Panc1 (cell line): ENCODE data around the gene SLC25A38. TPM values are rescaled to one million over a fixed set of nuclear protein-coding genes. Genes with fewer than 3 reads are reported as not detected.

Source experiments
- ATAC-seq: fragments of 200-7000 bp; cut with Tn5 transposase; 2 replicates; pipeline ENCODE4 v1.9.1; 2020; ENCODE audit warnings: mild to moderate bottlenecking, moderate library complexity
- BruUV-seq: library from RNA; stranded (reverse); fragments of 400-500 nt; replicated peaks from 2 replicates; lab custom pipeline; 2021; lab: Mats Ljungman, UMichigan
- CTCF ChIA-PET: fragments of 300-600 bp; sonication (Branson Sonifier 250); formaldehyde crosslinking; loops from one replicate; lab custom pipeline; 2022; ENCODE audit warnings: antibody characterized with exemption; lab: Charles Lee
- POLR2A ChIA-PET: fragments of 300-600 bp; sonication (Branson Sonifier 250); formaldehyde crosslinking; loops from one replicate; lab custom pipeline; 2022; ENCODE audit warnings: antibody characterized with exemption; lab: Charles Lee
- DNase-seq: peaks from one replicate; pipeline ENCODE4 v3.0.0-alpha.2; 2010; ENCODE audit warnings: low read depth, low spot score
- H3K27ac ChIP-seq: 2 replicates; pipeline ENCODE4 v1.5.1; 2011; ENCODE audit warnings: mild to moderate bottlenecking, low read length, inconsistent platforms
- H3K27me3 ChIP-seq: fragments of 200-500 bp; sonication (Bioruptor generic); 2 replicates; pipeline ENCODE4 v1.6.0; 2014; ENCODE audit warnings: low read length, inconsistent platforms; ENCODE audit not compliant: control insufficient read depth, insufficient read depth
- H3K36me3 ChIP-seq: fragments of 200-500 bp; sonication (Bioruptor generic); 2 replicates; pipeline ENCODE4 v1.5.1; 2014; ENCODE audit warnings: inconsistent platforms, mild to moderate bottlenecking, low read length, moderate library complexity; ENCODE audit not compliant: control insufficient read depth, insufficient read depth
- H3K4me1 ChIP-seq: 2 replicates; pipeline ENCODE4 v1.5.1; 2011; ENCODE audit warnings: inconsistent platforms, mild to moderate bottlenecking, low read length, moderate library complexity; ENCODE audit not compliant: control insufficient read depth, insufficient read depth
- H3K4me3 ChIP-seq, 2 experiments: 2 replicates each; pipeline ENCODE4 v1.5.1; 2011 to 2012; ENCODE audit warnings: low read depth in 2 of 2, low read length in 2 of 2, mild to moderate bottlenecking in 2 of 2, inconsistent platforms in 1 of 2, moderate library complexity in 1 of 2
- H3K9me3 ChIP-seq: fragments of 200-500 bp; sonication (Bioruptor generic); 2 replicates; pipeline ENCODE4 v1.5.1; 2014; ENCODE audit warnings: low read depth, mild to moderate bottlenecking, inconsistent platforms, low read length, moderate library complexity; ENCODE audit not compliant: control insufficient read depth, insufficient read depth
- CTCF ChIP-seq: fragments of 450-650 bp; IDR thresholded peaks from 2 replicates; pipeline ENCODE4 v1.5.1; 2017; ENCODE audit warnings: mild to moderate bottlenecking
- POLR2AphosphoS5 ChIP-seq: IDR thresholded peaks from 2 replicates; pipeline ENCODE4 v1.6.1; 2012; ENCODE audit warnings: mild to moderate bottlenecking, low read depth, low read length, moderate library complexity
- REST ChIP-seq, 2 experiments: IDR thresholded peaks; 2 replicates each; pipeline ENCODE4 v1.6.1; 2011 to 2012; ENCODE audit warnings: low read depth in 2 of 2, control low read depth in 1 of 2, low read length in 1 of 2, mild to moderate bottlenecking in 1 of 2, moderate library complexity in 1 of 2; ENCODE audit not compliant: insufficient read depth in 1 of 2
- SIN3A ChIP-seq: IDR thresholded peaks from 2 replicates; pipeline ENCODE4 v1.6.1; 2012; ENCODE audit warnings: low read depth, mild to moderate bottlenecking, low read length, moderate library complexity, borderline replicate concordance; ENCODE audit not compliant: insufficient read depth
- TCF7L2 ChIP-seq: IDR thresholded peaks from 2 replicates; pipeline ENCODE4 v1.6.1; 2011; ENCODE audit warnings: mild to moderate bottlenecking, low read depth, low read length, inconsistent platforms
- in situ Hi-C: cut with HindIII; loops from 2 replicates; pipeline ENCODE4 v1.10.0; 2016; ENCODE audit warnings: low sequenced_read_pairs, low pct_unique_long_range_greater_than_20kb
- intact Hi-C: fragments of 100-400 bp; cut with micrococcal nuclease; formaldehyde crosslinking; loops from one replicate; pipeline ENCODE4 v1.10.0; 2022; ENCODE audit not compliant: unreplicated experiment
- total RNA-seq: library from RNA; stranded (reverse); gene quantifications from one replicate; pipeline ENCODE4 v1.2.1, GENCODE V29; 2021; ENCODE audit not compliant: unreplicated experiment

Gene SLC25A38
- total RNA-seq, 1 experiment from 2014 or later, result 21.5 TPM

GRCh38 chr3:39443530-39443929, 60.4 kb downstream of the SLC25A38 start:
- Histone ChIP-seq H3K27ac (no peak overlapping the region), H3K36me3 (no peaks in the 10 kb centered on the region), H3K4me3 (no peak overlapping the region), H3K4me1 (no peaks in the 10 kb centered on the region), H3K27me3 (no peaks in the 10 kb centered on the region), H3K9me3 (no peaks in the 10 kb centered on the region)
- CTCF ChIA-PET, result no interaction called here
- BruUV-seq, result no TSS peak
- DNase-seq (no peak), ATAC-seq (no peak)
- no peak for TF ChIP-seq SIN3A
- TF ChIP-seq REST (IDR thresholded peaks at IDR 0.05; ENCODE audit: insufficient read depth in 1 of 2, low read depth in 2 of 2, low read length in 1 of 2), result no peak
- peak; percentile 29; the same call in 1 of the 2 replicates for TF ChIP-seq CTCF
- no peak for TF ChIP-seq POLR2AphosphoS5
- POLR2A ChIA-PET, result no interaction called here
- in situ Hi-C loops, result no loop called here
- intact Hi-C loops, result no loop called here

GRCh38 chr3:39445927-39446326, 62.8 kb downstream of the SLC25A38 start:
- CTCF ChIA-PET, result no interaction called here
- Histone ChIP-seq H3K9me3 (no peaks in the 10 kb centered on the region), H3K27me3 (no peaks in the 10 kb centered on the region), H3K4me3 (no peak overlapping the region), H3K4me1 (no peaks in the 10 kb centered on the region), H3K36me3 (no peaks in the 10 kb centered on the region), H3K27ac (no peak overlapping the region)
- intact Hi-C loops (no loop called here), in situ Hi-C loops (no loop called here)
- TF ChIP-seq SIN3A (no peak), CTCF (no peak), REST (IDR thresholded peaks at IDR 0.05; ENCODE audit: insufficient read depth in 1 of 2, low read depth in 2 of 2, low read length in 1 of 2) (no peak), POLR2AphosphoS5 (no peak), TCF7L2 (no peak)
- BruUV-seq, result no TSS peak
- DNase-seq (no peak), ATAC-seq (no peak)
- POLR2A ChIA-PET, result no interaction called here
